ENCODE data around the gene WDR35.

WDR35 gene

GRCh38 chr2:19916385-19916950, 73.4 kb downstream of the WDR35 start:
- H3K4me1 ChIP-seq (ENCODE audit: insufficient read depth, low read length): no peaks in the 10 kb centered on the region
- no peak for DNase-seq
- no peak overlapping the region for H3K9ac ChIP-seq (ENCODE audit: low read depth, low read length)
- H3K4me3 ChIP-seq (ENCODE audit: low read depth in 1 of 2, low read length in 2 of 2): no peak overlapping the region
- H4K20me1 ChIP-seq (ENCODE audit: insufficient read depth, low read length): no peaks in the 10 kb centered on the region
- H3K9me3 ChIP-seq (ENCODE audit: insufficient read depth, low read length, severe bottlenecking): no peaks in the 10 kb centered on the region
- ATAC-seq (ENCODE audit: insufficient read depth, low read depth): no peak
- no peaks in the 10 kb centered on the region for H3K36me3 ChIP-seq (ENCODE audit: insufficient read depth, low read length)
- no peak overlapping the region for H3K27ac ChIP-seq (ENCODE audit: low read length)
- no peak overlapping the region for H3K4me2 ChIP-seq (ENCODE audit: insufficient read depth, low read length)
- no peaks in the 10 kb centered on the region for H3K79me2 ChIP-seq (ENCODE audit: insufficient read depth, low read length)
- peaks cover 17% of the 10 kb centered on the region for H3K27me3 ChIP-seq (ENCODE audit: insufficient read depth, low read length, poor library complexity)
- no peak overlapping the region for H2AFZ ChIP-seq (ENCODE audit: low read depth, low read length)
- TF ChIP-seq EZH2 (IDR thresholded peaks at IDR 0.05; ENCODE audit: borderline replicate concordance, low read depth, low read length, severe bottlenecking) (no peak), CTCF (IDR thresholded peaks at IDR 0.05; ENCODE audit: borderline replicate concordance, extremely low read depth, low read length, poor library complexity, severe bottlenecking) (no peak)

- H2AFZ ChIP-seq (ENCODE audit: low read depth, low read length): no peak overlapping the region
- no peak for TF ChIP-seq CTCF (IDR thresholded peaks at IDR 0.05; ENCODE audit: borderline replicate concordance, extremely low read depth, low read length, poor library complexity, severe bottlenecking)
- no peak for TF ChIP-seq EZH2 (IDR thresholded peaks at IDR 0.05; ENCODE audit: borderline replicate concordance, low read depth, low read length, severe bottlenecking)
- no peak overlapping the region for H3K27ac ChIP-seq (ENCODE audit: low read length)
- no peak overlapping the region for H3K9ac ChIP-seq (ENCODE audit: low read depth, low read length)
- H3K27me3 ChIP-seq (ENCODE audit: insufficient read depth, low read length, poor library complexity): peaks cover 17% of the 10 kb centered on the region
- H3K4me1 ChIP-seq (ENCODE audit: insufficient read depth, low read length): no peaks in the 10 kb centered on the region
- no peaks in the 10 kb centered on the region for H4K20me1 ChIP-seq (ENCODE audit: insufficient read depth, low read length)
- no peaks in the 10 kb centered on the region for H3K36me3 ChIP-seq (ENCODE audit: insufficient read depth, low read length)
- DNase-seq (no peak), ATAC-seq (ENCODE audit: insufficient read depth, low read depth) (no peak)
- H3K9me3 ChIP-seq (ENCODE audit: insufficient read depth, low read length, severe bottlenecking): no peaks in the 10 kb centered on the region
- no peaks in the 10 kb centered on the region for H3K79me2 ChIP-seq (ENCODE audit: insufficient read depth, low read length)
- H3K4me2 ChIP-seq (ENCODE audit: insufficient read depth, low read length): no peak overlapping the region
- H3K4me3 ChIP-seq (ENCODE audit: low read depth in 1 of 2, low read length in 2 of 2): no peak overlapping the region
Measured at GRCh38 chr2:19914266-19914975, 75.5 kb downstream of the WDR35 start.

GRCh38 chr2:19911808-19912509, 77.9 kb downstream of the WDR35 start:
- no peak overlapping the region for H3K27ac ChIP-seq (ENCODE audit: low read length)
- peaks cover 21% of the 10 kb centered on the region for H3K27me3 ChIP-seq (ENCODE audit: insufficient read depth, low read length, poor library complexity)
- H3K4me2 ChIP-seq (ENCODE audit: insufficient read depth, low read length): no peak overlapping the region
- DNase-seq (no peak), ATAC-seq (ENCODE audit: insufficient read depth, low read depth) (no peak)
- no peaks in the 10 kb centered on the region for H4K20me1 ChIP-seq (ENCODE audit: insufficient read depth, low read length)
- H3K9me3 ChIP-seq (ENCODE audit: insufficient read depth, low read length, severe bottlenecking): no peaks in the 10 kb centered on the region
- no peak overlapping the region for H2AFZ ChIP-seq (ENCODE audit: low read depth, low read length)
- no peak overlapping the region for H3K9ac ChIP-seq (ENCODE audit: low read depth, low read length)
- no peak overlapping the region for H3K4me3 ChIP-seq (ENCODE audit: low read depth in 1 of 2, low read length in 2 of 2)
- no peaks in the 10 kb centered on the region for H3K36me3 ChIP-seq (ENCODE audit: insufficient read depth, low read length)
- TF ChIP-seq EZH2 (IDR thresholded peaks at IDR 0.05; ENCODE audit: borderline replicate concordance, low read depth, low read length, severe bottlenecking) (no peak), CTCF (IDR thresholded peaks at IDR 0.05; ENCODE audit: borderline replicate concordance, extremely low read depth, low read length, poor library complexity, severe bottlenecking) (no peak)
- no peaks in the 10 kb centered on the region for H3K4me1 ChIP-seq (ENCODE audit: insufficient read depth, low read length)
- H3K79me2 ChIP-seq (ENCODE audit: insufficient read depth, low read length): no peaks in the 10 kb centered on the region

All from DND-41 (cell line).